Measurements from ENCODE around the gene KNDC1.

The KNDC1 gene

DNA sequence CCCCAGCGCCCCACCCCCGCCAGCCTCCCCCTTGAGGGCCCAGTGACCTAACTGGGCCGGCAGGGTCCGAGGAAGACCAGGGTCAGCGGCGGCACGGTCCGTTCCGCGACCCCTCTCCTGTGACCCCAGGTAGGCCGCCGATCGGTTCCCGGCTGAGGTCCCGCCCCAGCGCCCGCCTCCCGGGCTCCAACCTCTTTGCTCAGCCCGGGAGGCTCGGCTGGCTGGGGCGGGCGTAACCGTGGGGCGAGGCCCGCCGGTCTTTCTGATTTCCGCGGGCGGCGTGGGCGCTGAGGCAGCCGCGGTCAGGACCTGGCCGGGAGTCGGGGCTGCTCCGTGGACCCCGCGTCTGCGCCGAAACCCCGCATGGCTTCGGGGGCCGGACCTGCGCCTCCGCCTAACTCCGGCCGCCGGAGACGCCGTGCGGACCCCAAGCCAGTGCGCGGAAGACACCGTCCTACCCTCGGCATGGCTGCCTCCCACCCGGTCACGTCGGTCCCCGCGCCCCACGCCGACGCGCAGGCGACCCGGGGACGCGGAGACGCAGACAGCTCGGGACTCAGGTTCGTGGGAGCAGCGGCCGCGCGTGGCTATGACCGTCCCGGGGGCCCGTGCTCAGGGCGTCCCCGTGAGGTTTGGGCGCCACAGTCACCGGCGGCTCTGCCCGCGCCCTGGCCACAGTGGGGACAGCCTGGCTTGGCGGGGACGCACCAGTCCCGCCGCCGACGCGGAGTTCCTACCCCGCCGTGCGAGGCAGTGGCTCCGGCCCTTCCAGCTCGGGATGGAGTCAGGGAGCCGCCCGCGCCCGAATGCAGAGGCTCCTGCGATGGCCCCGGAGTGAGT lies 76.6 kb downstream of the KNDC1 start:
- Histone ChIP-seq H3F3A (ENCODE audit: insufficient read depth, low read length) (no peaks in the 10 kb centered on the region), H3K9ac (ENCODE audit: low read length) (no peak overlapping the region)

DNA sequence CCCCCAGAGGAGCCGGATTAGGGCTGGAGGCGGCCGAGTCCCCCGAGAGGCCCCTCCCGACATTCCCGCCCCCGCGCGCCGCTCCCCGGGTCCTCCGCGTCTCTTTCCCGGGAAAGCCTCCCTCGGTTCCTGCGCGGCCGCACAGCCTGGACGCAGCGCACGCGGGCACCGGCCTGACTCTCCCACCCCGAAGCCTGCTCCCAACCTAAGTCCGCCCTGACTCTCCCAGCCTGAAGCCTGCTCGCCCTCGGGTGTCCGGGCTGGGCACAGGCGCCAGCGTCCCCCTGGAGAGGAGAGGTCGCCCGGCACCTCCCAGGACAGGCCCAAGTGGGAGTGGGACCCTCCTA lies 77.2 kb downstream of the KNDC1 start:
- H2AFZ ChIP-seq (ENCODE audit: low read length): no peak overlapping the region

More for the DNA sequence above, 76.6 kb downstream of the KNDC1 start:
- H3K79me2 ChIP-seq (ENCODE audit: insufficient read depth, low read length): no peaks in the 10 kb centered on the region
- no peak overlapping the region for H3K4me3 ChIP-seq (ENCODE audit: low read depth, low read length, poor library complexity, severe bottlenecking)
- no peaks in the 10 kb centered on the region for H3K27me3 ChIP-seq (ENCODE audit: insufficient read depth, low read length)
- H3K4me1 ChIP-seq (ENCODE audit: insufficient read depth, low read length, severe bottlenecking): no peaks in the 10 kb centered on the region
- H4K20me1 ChIP-seq (ENCODE audit: insufficient read depth, low read length): no peaks in the 10 kb centered on the region
- H3K9me3 ChIP-seq (ENCODE audit: low read length): no peaks in the 10 kb centered on the region
- no peak overlapping the region for H2AFZ ChIP-seq (ENCODE audit: low read length)
- H3K9me2 ChIP-seq (ENCODE audit: low read depth, low read length): no peaks in the 10 kb centered on the region
- TF ChIP-seq, protein P1, sequence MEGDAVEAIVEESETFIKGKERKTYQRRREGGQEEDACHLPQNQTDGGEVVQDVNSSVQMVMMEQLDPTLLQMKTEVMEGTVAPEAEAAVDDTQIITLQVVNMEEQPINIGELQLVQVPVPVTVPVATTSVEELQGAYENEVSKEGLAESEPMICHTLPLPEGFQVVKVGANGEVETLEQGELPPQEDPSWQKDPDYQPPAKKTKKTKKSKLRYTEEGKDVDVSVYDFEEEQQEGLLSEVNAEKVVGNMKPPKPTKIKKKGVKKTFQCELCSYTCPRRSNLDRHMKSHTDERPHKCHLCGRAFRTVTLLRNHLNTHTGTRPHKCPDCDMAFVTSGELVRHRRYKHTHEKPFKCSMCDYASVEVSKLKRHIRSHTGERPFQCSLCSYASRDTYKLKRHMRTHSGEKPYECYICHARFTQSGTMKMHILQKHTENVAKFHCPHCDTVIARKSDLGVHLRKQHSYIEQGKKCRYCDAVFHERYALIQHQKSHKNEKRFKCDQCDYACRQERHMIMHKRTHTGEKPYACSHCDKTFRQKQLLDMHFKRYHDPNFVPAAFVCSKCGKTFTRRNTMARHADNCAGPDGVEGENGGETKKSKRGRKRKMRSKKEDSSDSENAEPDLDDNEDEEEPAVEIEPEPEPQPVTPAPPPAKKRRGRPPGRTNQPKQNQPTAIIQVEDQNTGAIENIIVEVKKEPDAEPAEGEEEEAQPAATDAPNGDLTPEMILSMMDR (IDR thresholded peaks at IDR 0.05; ENCODE audit: low read length): no peak
- no peak for TF ChIP-seq EZH2 (IDR thresholded peaks at IDR 0.05; ENCODE audit: borderline replicate concordance, low read length)
- H3K27ac ChIP-seq (ENCODE audit: low read depth, low read length, poor library complexity, severe bottlenecking): no peak overlapping the region
- no peak overlapping the region for H3K4me2 ChIP-seq (ENCODE audit: low read length)
- H3K36me3 ChIP-seq (ENCODE audit: insufficient read depth, low read length): no peaks in the 10 kb centered on the region

DNA sequence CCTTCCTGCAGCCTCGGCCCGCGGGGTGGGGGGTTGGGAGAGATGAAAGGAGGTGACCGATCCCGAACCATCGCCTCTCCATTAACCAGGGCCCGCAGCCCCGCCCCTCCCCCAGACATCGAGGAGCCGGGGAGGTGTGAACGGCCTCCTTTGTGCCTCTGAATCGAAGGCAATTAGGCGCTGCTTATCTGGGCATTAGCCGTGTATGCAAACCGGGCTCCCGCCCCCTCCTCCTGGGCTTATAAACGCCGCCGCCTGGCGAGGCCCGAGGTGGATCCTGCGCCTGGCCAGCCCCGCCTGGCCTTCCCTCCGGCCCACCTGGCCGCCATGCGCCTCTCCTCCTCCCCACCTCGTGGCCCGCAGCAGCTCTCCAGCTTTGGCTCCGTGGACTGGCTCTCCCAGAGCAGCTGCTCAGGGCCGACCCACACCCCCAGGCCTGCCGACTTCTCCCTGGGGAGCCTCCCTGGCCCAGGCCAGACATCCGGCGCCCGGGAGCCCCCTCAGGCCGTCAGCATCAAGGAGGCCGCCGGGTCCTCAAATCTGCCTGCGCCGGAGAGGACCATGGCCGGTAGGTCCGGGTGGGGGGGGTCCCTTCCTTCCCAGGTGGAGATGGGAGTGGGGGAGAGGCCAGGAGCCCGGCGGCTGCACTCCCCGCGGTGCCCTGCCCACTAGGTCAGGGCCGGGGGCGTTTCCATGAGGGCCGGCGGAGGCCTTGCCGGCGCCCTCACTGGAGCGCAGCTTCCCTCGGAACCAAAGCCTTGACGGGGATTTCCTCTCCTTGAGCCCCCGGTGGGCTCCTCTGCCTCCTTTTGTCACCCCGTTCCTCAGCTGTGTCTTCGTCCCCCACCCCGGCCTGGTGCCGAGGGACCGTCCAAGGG lies 77.8 kb downstream of the KNDC1 start, which contains the start of gene VENTX:
Gene VENTX (plus strand): TSS at position 268 of the 878 bp plus-strand sequence. CDS start 60 bp downstream, at position 328.
- no peak for TF ChIP-seq EZH2 (IDR thresholded peaks at IDR 0.05; ENCODE audit: borderline replicate concordance, low read length)
- TF ChIP-seq, protein P1 (IDR thresholded peaks at IDR 0.05; ENCODE audit: low read length): no peak
- Histone ChIP-seq H3K27ac (ENCODE audit: low read depth, low read length, poor library complexity, severe bottlenecking) (no peak within 1 kb of the TSS), H3K36me3 (ENCODE audit: insufficient read depth, low read length) (no peaks in the 10 kb centered on the region), H4K20me1 (ENCODE audit: insufficient read depth, low read length) (no peaks in the 10 kb centered on the region), H3K27me3 (ENCODE audit: insufficient read depth, low read length) (no peaks in the 10 kb centered on the region), H3K4me3 (ENCODE audit: low read depth, low read length, poor library complexity, severe bottlenecking) (no peak within 1 kb of the TSS), H3K9me2 (ENCODE audit: low read depth, low read length) (no peaks in the 10 kb centered on the region), H3K9ac (ENCODE audit: low read length) (no peak within 1 kb of the TSS), H3K9me3 (ENCODE audit: low read length) (no peaks in the 10 kb centered on the region), H2AFZ (ENCODE audit: low read length) (no peak within 1 kb of the TSS), H3K4me2 (ENCODE audit: low read length) (no peak within 1 kb of the TSS), H3K79me2 (ENCODE audit: insufficient read depth, low read length) (no peaks in the 10 kb centered on the region), H3F3A (ENCODE audit: insufficient read depth, low read length) (no peaks in the 10 kb centered on the region), H3K4me1 (ENCODE audit: insufficient read depth, low read length, severe bottlenecking) (no peaks in the 10 kb centered on the region)

More for the DNA sequence above, 77.2 kb downstream of the KNDC1 start:
- Histone ChIP-seq H4K20me1 (ENCODE audit: insufficient read depth, low read length) (no peaks in the 10 kb centered on the region), H3K9me2 (ENCODE audit: low read depth, low read length) (no peaks in the 10 kb centered on the region), H3K27ac (ENCODE audit: low read depth, low read length, poor library complexity, severe bottlenecking) (no peak overlapping the region), H3K4me1 (ENCODE audit: insufficient read depth, low read length, severe bottlenecking) (no peaks in the 10 kb centered on the region), H3K9ac (ENCODE audit: low read length) (no peak overlapping the region), H3K9me3 (ENCODE audit: low read length) (no peaks in the 10 kb centered on the region), H3K27me3 (ENCODE audit: insufficient read depth, low read length) (no peaks in the 10 kb centered on the region), H3K36me3 (ENCODE audit: insufficient read depth, low read length) (no peaks in the 10 kb centered on the region), H3K4me2 (ENCODE audit: low read length) (no peak overlapping the region), H3K79me2 (ENCODE audit: insufficient read depth, low read length) (no peaks in the 10 kb centered on the region), H3F3A (ENCODE audit: insufficient read depth, low read length) (no peaks in the 10 kb centered on the region), H3K4me3 (ENCODE audit: low read depth, low read length, poor library complexity, severe bottlenecking) (no peak overlapping the region)
- no peak for TF ChIP-seq EZH2 (IDR thresholded peaks at IDR 0.05; ENCODE audit: borderline replicate concordance, low read length)
- TF ChIP-seq, protein P1 (IDR thresholded peaks at IDR 0.05; ENCODE audit: low read length): no peak
